GM12878 (cell line): ENCODE results near the gene OXCT1. TPM values are rescaled to one million over a fixed set of nuclear protein-coding genes. Genes with fewer than 3 reads are reported as not detected.

Experiments used
- ATAC-seq: fragments of 200-7000 bp; cut with Tn5 transposase; 3 replicates; pipeline ENCODE4 v1.9.1; 2020; ENCODE audit warnings: mild to moderate bottlenecking, moderate library complexity
- BruUV-seq: library from RNA; stranded (reverse); fragments of 400-500 nt; replicated peaks from 2 replicates; lab custom pipeline; 2021; lab: Mats Ljungman, UMichigan
- CTCF ChIA-PET: fragments of 300-600 bp; sonication (Branson Sonifier 250); formaldehyde crosslinking; extraction: SDS; loops from one replicate; lab custom pipeline; 2021; ENCODE audit warnings: inconsistent platforms; lab: Yijun Ruan, JAX
- POLR2A ChIA-PET: fragments of 350-600 bp; formaldehyde crosslinking; extraction: SDS; loops from one replicate; lab custom pipeline; 2021; ENCODE audit warnings: inconsistent platforms; lab: Charles Lee
- RAD21 ChIA-PET: fragments of 300-600 bp; sonication (Branson Sonifier 250); formaldehyde crosslinking; loops from one replicate; lab custom pipeline; 2023; ENCODE audit warnings: antibody characterized with exemption; ENCODE audit not compliant: unreplicated experiment; lab: Charles Lee
- SMC1A ChIA-PET: fragments of 300-600 bp; sonication (Branson Sonifier 250); formaldehyde crosslinking; loops from one replicate; lab custom pipeline; 2023; ENCODE audit not compliant: unreplicated experiment, uncharacterized antibody; lab: Charles Lee
- DNase-seq: peaks from one replicate; pipeline ENCODE4 v3.0.0-alpha.2; 2011; ENCODE audit warnings: low read depth, low spot score
- FAIRE-seq: peaks from 3 replicates; lab custom pipeline; 2011; peaks lifted over from hg19 to GRCh38; lab: Jason Lieb, UNC
- H2AFZ ChIP-seq: 2 replicates; pipeline ENCODE4 v1.6.0; 2011; ENCODE audit warnings: low read depth, low read length, control low read depth; ENCODE audit not compliant: control insufficient read depth
- H3K27ac ChIP-seq: 2 replicates; pipeline ENCODE4 v1.5.1; 2011; ENCODE audit warnings: control low read depth; ENCODE audit not compliant: control insufficient read depth, insufficient read depth
- H3K27me3 ChIP-seq, 2 experiments: replicated peaks in 1 of 2; 2 replicates each; pipeline versions ENCODE4 v1.6.0 to v1.6.1; 2011; ENCODE audit warnings: low read length in 1 of 2; ENCODE audit not compliant: control insufficient read depth in 2 of 2, insufficient read depth in 2 of 2
- H3K36me3 ChIP-seq, 2 experiments: 2 replicates each; pipeline ENCODE4 v1.5.1; 2011; ENCODE audit warnings: low read length in 1 of 2; ENCODE audit not compliant: control insufficient read depth in 2 of 2, insufficient read depth in 2 of 2
- H3K4me1 ChIP-seq: 2 replicates; pipeline ENCODE4 v1.6.1; 2011; ENCODE audit warnings: mild to moderate bottlenecking, low read length, moderate library complexity, mixed read lengths; ENCODE audit not compliant: control insufficient read depth, insufficient read depth
- H3K4me2 ChIP-seq: 2 replicates; pipeline ENCODE4 v1.6.0; 2011; ENCODE audit warnings: control low read depth; ENCODE audit not compliant: control insufficient read depth, insufficient read depth
- H3K4me3 ChIP-seq: fragments of 200-600 bp; sonication (generic); 2 replicates; pipeline ENCODE4 v1.5.1; 2016
- H3K79me2 ChIP-seq: 2 replicates; pipeline ENCODE4 v1.6.0; 2011; ENCODE audit warnings: low read length; ENCODE audit not compliant: control insufficient read depth, insufficient read depth
- H3K9ac ChIP-seq: 2 replicates; pipeline ENCODE4 v1.8.0; 2011; ENCODE audit warnings: low read length, control low read depth, mixed read lengths; ENCODE audit not compliant: control insufficient read depth, insufficient read depth
- H3K9me3 ChIP-seq: replicated peaks from 3 replicates; pipeline ENCODE4 v1.5.1; 2011; ENCODE audit warnings: mild to moderate bottlenecking, low read length; ENCODE audit not compliant: control insufficient read depth, insufficient read depth
- H4K20me1 ChIP-seq: 2 replicates; pipeline ENCODE4 v1.6.0; 2011; ENCODE audit not compliant: control insufficient read depth, insufficient read depth
- ATF7 ChIP-seq: fragments of 450-650 bp; IDR thresholded peaks from 2 replicates; pipeline ENCODE4 v1.6.1; 2016; ENCODE audit warnings: low read depth, mild to moderate bottlenecking
- BMI1 ChIP-seq: fragments of 450-650 bp; IDR thresholded peaks from 2 replicates; pipeline ENCODE4 v1.6.1; 2016; ENCODE audit warnings: mild to moderate bottlenecking, moderate library complexity, borderline replicate concordance
- EP300 ChIP-seq, 2 experiments: fragments of 150-350 bp in 1 of 2; IDR thresholded peaks; 2 replicates each; pipeline ENCODE4 v1.6.1; 2011 to 2012; ENCODE audit warnings: low read depth in 2 of 2, low read length in 2 of 2, borderline replicate concordance in 1 of 2, improper control_type of control experiment in 1 of 2, inconsistent platforms in 1 of 2; ENCODE audit not compliant: control insufficient read depth in 1 of 2
- GABPA ChIP-seq: IDR thresholded peaks from 2 replicates; pipeline ENCODE4 v1.6.1; 2014; ENCODE audit warnings: antibody characterized with exemption, low read depth, mild to moderate bottlenecking, inconsistent platforms
- KAT2A ChIP-seq: conservative IDR thresholded peaks from 2 replicates; pipeline ENCODE4 v1.6.1; 2011; ENCODE audit warnings: low read depth, low read length; ENCODE audit not compliant: control insufficient read depth
- KLF5 ChIP-seq: fragments of 450-650 bp; IDR thresholded peaks from 2 replicates; pipeline ENCODE4 v1.6.1; 2014; ENCODE audit warnings: mild to moderate bottlenecking; ENCODE audit not compliant: partially characterized antibody
- MEF2B ChIP-seq: fragments of 450-650 bp; IDR thresholded peaks from 2 replicates; pipeline ENCODE4 v1.6.1; 2018; ENCODE audit warnings: mild to moderate bottlenecking, moderate library complexity; ENCODE audit not compliant: partially characterized antibody, poor library complexity, severe bottlenecking
- MXI1 ChIP-seq: fragments of 150-350 bp; IDR thresholded peaks from 2 replicates; pipeline ENCODE4 v1.6.1; 2011; ENCODE audit warnings: low read depth, mild to moderate bottlenecking, inconsistent platforms, low read length, improper control_type of control experiment
- NFYB ChIP-seq: IDR thresholded peaks from 2 replicates; pipeline ENCODE4 v1.6.1; 2011; ENCODE audit warnings: low read depth, mild to moderate bottlenecking, low read length, improper control_type of control experiment, moderate library complexity; ENCODE audit not compliant: insufficient read depth
- RAD51 ChIP-seq: fragments of 450-650 bp; IDR thresholded peaks from 2 replicates; pipeline ENCODE4 v1.6.1; 2016; ENCODE audit warnings: moderate library complexity, mild to moderate bottlenecking, inconsistent platforms
- RB1 ChIP-seq: fragments of 450-650 bp; formaldehyde crosslinking; IDR thresholded peaks from 2 replicates; pipeline ENCODE4 v1.6.1; 2017; ENCODE audit warnings: mild to moderate bottlenecking, borderline replicate concordance
- RBBP5 ChIP-seq: fragments of 200-600 bp; sonication (generic); conservative IDR thresholded peaks from 2 replicates; pipeline ENCODE4 v1.6.1; 2016
- SKIL ChIP-seq: fragments of 450-650 bp; IDR thresholded peaks from 2 replicates; pipeline ENCODE4 v1.6.1; 2017; ENCODE audit warnings: mild to moderate bottlenecking, low read depth, inconsistent platforms; ENCODE audit not compliant: poor library complexity, severe bottlenecking
- TARDBP ChIP-seq: IDR thresholded peaks from 2 replicates; pipeline ENCODE4 v1.6.1; 2016; ENCODE audit warnings: borderline replicate concordance
- USF2 ChIP-seq: IDR thresholded peaks from 2 replicates; pipeline ENCODE4 v1.6.1; 2011; ENCODE audit warnings: low read depth, low read length, improper control_type of control experiment, borderline replicate concordance
- ZBED1 ChIP-seq: IDR thresholded peaks from 2 replicates; pipeline ENCODE4 v1.6.1; 2016; ENCODE audit warnings: borderline replicate concordance
- ZNF687 ChIP-seq: fragments of 450-650 bp; IDR thresholded peaks from 2 replicates; pipeline ENCODE4 v1.6.1; 2017; ENCODE audit warnings: mild to moderate bottlenecking, moderate library complexity
- WGBS: methylation state at CpG from one replicate; pipeline ENCODE4 v1.1.6; 2016; ENCODE audit warnings: low lambda C conversion rate; ENCODE audit not compliant: insufficient replicate concordance, insufficient coverage; ENCODE audit errors: missing lambda C conversion rate; 5-methylcytosine and 5-hydroxymethylcytosine counted together
- in situ Hi-C: fragments of 300-500 bp; cut with MboI; formaldehyde crosslinking; loops from 9 replicates; pipeline ENCODE4 v1.14.3; 2018; ENCODE audit warnings: mixed read lengths
- intact Hi-C: fragments of 100-400 bp; cut with micrococcal nuclease; formaldehyde crosslinking; loops from one replicate; pipeline ENCODE4 v1.14.2; 2022; ENCODE audit not compliant: unreplicated experiment
- polyA plus RNA-seq, 11 experiments: library from polyadenylated mRNA; depleted of rRNA in 4 of 11; unstranded in 6 of 11; stranded (reverse) in 5 of 11; fragments of >200 nt; fragmentation: Nextera tagmentation in 4 of 11; fragmentation: Illumina TruSeq in 1 of 11; extraction: Ambion mirVana in 4 of 11; extraction: Trizol in 1 of 11; gene quantifications; 1 replicate in 1 of 11; 2 replicates in 10 of 11; pipeline versions ENCODE4 v1.2.1 to v1.2.3, GENCODE V29; 2011 to 2016; ENCODE audit warnings: inconsistent platforms in 2 of 11, missing spikeins in 2 of 11, low read depth in 1 of 11
- total RNA-seq, 4 experiments: library from RNA; depleted of rRNA in 3 of 4; stranded (reverse); fragments of >200 nt in 3 of 4; fragmentation: Illumina TruSeq in 1 of 4; extraction: Trizol in 1 of 4; gene quantifications; 2 replicates each; pipeline versions ENCODE4 v1.2.1 to v1.2.3, GENCODE V29; 2013 to 2021

Gene OXCT1
- total and polyA plus RNA-seq, 10 of the 15 experiments (the other 5 are each of a cell fraction or from before 2014, with no cell fraction given), result 46.9 to 103 (median 70.5) TPM

GRCh38 chr5:41809128-41809527 is 61.1 kb downstream of the OXCT1 start:
- ChIA-PET POLR2A (no interaction called here), RAD21 (interaction anchor here (1.4 kb wide), 1 partner anchor 9 kb away, joined by 3 read pairs; no protein-coding TSS in a partner anchor), SMC1A (interaction anchor here (0.7 to 2.5 kb wide), 9 partner anchors 13 to 92 kb away, joined by 3 to 15 read pairs (median 4); no protein-coding TSS in a partner anchor), CTCF (interaction anchor here (1.1 to 1.5 kb wide), 5 partner anchors 13 to 248 kb away, joined by 3 to 6 read pairs (median 4); no protein-coding TSS in a partner anchor)
- Histone ChIP-seq H3K27me3 (no peaks in the 10 kb centered on the region), H3K4me1 (no peaks in the 10 kb centered on the region), H3K9ac (no peak overlapping the region), H3K79me2 (no peaks in the 10 kb centered on the region), H4K20me1 (no peaks in the 10 kb centered on the region), H3K27ac (0 out of 2 replicates have a peak overlapping the region, but pooled peaks have one; percentile 8), H2AFZ (no peak overlapping the region), H3K4me2 (peak overlapping the region; percentile 1; the same call in 1 of the 2 replicates), H3K36me3 (peaks cover 2 to 4% of the 10 kb centered on the region in 2 experiments; a peak in 3 of 4 replicates), H3K4me3 (peak overlapping the region; percentile 13; the same call in 1 of the 2 replicates), H3K9me3 (no peaks in the 10 kb centered on the region)
- peak; percentile 64 for ATAC-seq
- FAIRE-seq, result no peak
- in situ Hi-C loops (no loop called here), intact Hi-C loops (no loop called here)
- DNase-seq, result peak; percentile 11
- WGBS, result 33% methylated on average over 1 of the region's 1 CpG
- no TSS peak for BruUV-seq
- peak; percentile 65; the same call in 1 of the 2 replicates for TF ChIP-seq MXI1
- no peak for TF ChIP-seq USF2
- TF ChIP-seq MEF2B, result peak; percentile 25
- no peak for TF ChIP-seq ZBED1
- 0 out of 2 replicates have a peak, but pooled peaks have one; percentile 41 for TF ChIP-seq ZNF687
- TF ChIP-seq KLF5, result no peak
- no peak for TF ChIP-seq RB1
- no peak for TF ChIP-seq TARDBP
- TF ChIP-seq EP300 (IDR thresholded peaks at IDR 0.05; ENCODE audit: borderline replicate concordance in 1 of 2, control insufficient read depth in 1 of 2, low read depth in 2 of 2, low read length in 2 of 2), result no peak
- TF ChIP-seq GABPA, result no peak
- TF ChIP-seq NFYB, result no peak
- TF ChIP-seq RBBP5, result no peak
- TF ChIP-seq RAD51, result peak; percentile 66
- no peak for TF ChIP-seq KAT2A
- no peak for TF ChIP-seq BMI1
- 0 out of 2 replicates have a peak, but pooled peaks have one; percentile 24 for TF ChIP-seq ATF7
- peak; percentile 27 for TF ChIP-seq SKIL
